ENCODE measurements around the gene GCNT3.

Gene GCNT3

DNA sequence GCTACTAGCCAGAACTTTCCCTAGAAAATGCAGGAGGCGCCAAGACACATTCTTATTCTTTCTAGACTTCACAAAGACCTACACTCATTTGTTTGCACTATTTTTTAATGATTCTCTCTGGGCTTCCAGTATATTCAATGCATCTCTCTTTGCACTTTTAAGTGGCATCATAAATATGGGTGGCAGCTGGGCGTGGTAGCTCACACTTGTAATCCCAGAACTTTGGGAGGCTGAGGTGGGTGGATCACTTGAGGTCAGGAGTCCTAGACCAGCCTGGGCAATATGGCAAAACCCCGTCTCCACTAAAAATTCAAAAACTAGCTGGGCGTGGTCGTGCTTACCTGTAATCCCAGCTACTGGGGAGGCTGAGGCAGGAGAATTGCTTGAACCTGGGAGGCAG, 5.6 kb upstream of the GCNT3 start:
- Histone ChIP-seq H3K4me1 (ENCODE audit: low read depth, poor library complexity, severe bottlenecking) (no peaks in the 10 kb centered on the region), H3K27ac (no peak overlapping the region), H3K9ac (no peak overlapping the region), H2AFZ (ENCODE audit: low read depth) (no peak overlapping the region), H3K79me2 (ENCODE audit: insufficient read depth, low read depth) (no peaks in the 10 kb centered on the region), H3K4me3 (IDR thresholded peaks at IDR 0.05; ENCODE audit: insufficient read depth, low read depth, low read length) (no peak overlapping the region), H3K36me3 (ENCODE audit: insufficient read depth) (no peaks in the 10 kb centered on the region), H4K20me1 (ENCODE audit: insufficient read depth) (no peaks in the 10 kb centered on the region), H3K27me3 (ENCODE audit: insufficient read depth, low read depth) (no peaks in the 10 kb centered on the region), H3K4me2 (no peak overlapping the region)
- TF ChIP-seq, protein P1, sequence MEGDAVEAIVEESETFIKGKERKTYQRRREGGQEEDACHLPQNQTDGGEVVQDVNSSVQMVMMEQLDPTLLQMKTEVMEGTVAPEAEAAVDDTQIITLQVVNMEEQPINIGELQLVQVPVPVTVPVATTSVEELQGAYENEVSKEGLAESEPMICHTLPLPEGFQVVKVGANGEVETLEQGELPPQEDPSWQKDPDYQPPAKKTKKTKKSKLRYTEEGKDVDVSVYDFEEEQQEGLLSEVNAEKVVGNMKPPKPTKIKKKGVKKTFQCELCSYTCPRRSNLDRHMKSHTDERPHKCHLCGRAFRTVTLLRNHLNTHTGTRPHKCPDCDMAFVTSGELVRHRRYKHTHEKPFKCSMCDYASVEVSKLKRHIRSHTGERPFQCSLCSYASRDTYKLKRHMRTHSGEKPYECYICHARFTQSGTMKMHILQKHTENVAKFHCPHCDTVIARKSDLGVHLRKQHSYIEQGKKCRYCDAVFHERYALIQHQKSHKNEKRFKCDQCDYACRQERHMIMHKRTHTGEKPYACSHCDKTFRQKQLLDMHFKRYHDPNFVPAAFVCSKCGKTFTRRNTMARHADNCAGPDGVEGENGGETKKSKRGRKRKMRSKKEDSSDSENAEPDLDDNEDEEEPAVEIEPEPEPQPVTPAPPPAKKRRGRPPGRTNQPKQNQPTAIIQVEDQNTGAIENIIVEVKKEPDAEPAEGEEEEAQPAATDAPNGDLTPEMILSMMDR (conservative IDR thresholded peaks at IDR 0.05; ENCODE audit: low read depth, low read length) = no peak

DNA sequence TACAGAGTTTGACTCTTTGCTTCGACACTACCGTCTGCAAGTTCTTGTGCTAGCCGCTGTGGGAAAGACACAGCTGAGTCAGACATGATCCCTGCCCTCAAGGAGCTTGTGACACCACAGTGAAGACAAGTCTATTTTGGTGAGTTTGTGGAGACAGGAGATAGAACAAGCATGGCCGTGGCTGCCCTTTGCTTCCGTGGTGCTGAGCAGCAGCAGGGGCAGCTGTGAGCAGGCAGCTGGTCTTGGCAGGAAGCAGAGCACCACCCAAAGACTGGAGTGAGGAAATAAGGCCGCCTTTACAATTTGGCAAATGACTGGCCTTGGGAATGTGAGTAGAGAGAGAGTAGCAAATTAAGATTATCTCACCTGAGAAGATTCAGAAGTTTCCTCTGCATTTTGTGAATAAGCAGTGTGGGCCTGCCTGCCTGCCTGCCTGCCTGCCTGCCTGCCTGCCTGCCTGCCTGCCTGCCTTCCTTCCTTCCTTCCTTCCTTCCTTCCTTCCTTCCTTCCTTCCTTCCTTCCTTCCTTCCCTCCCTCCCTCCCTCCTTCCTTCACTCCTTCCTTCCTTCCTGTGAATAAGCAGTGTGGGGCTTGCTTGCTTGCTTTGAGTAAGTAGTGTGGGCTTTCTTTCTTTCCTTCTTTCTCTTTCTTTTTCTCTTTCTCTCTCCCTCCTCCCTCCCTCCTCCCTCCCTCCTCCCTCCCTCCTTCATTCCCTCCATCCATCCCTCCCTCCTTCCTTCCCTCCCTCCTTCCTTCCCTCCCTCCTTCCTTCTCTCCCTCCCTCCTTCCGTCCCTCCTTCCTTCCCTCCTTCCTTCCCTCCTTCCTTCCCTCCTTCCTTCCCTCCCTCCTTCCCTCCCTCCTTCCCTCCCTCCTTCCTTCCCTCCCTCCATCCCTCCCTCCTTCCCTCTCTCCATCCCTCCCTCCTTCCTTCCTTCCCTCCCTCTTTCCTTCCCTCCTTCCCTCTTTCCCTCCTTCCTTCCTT, 1.6 kb upstream of the GCNT3 start:
- H3K4me1 ChIP-seq (ENCODE audit: low read depth, poor library complexity, severe bottlenecking) = no peaks in the 10 kb centered on the region
- H3K27me3 ChIP-seq (ENCODE audit: insufficient read depth, low read depth) = no peaks in the 10 kb centered on the region
- H3K9ac ChIP-seq = no peak overlapping the region
- H2AFZ ChIP-seq (ENCODE audit: low read depth) = no peak overlapping the region
- H3K4me2 ChIP-seq = no peak overlapping the region
- H3K27ac ChIP-seq = no peak overlapping the region
- no peaks in the 10 kb centered on the region for H4K20me1 ChIP-seq (ENCODE audit: insufficient read depth)
- TF ChIP-seq, protein P1 (conservative IDR thresholded peaks at IDR 0.05; ENCODE audit: low read depth, low read length) = no peak
- H3K36me3 ChIP-seq (ENCODE audit: insufficient read depth) = no peaks in the 10 kb centered on the region
- no peak overlapping the region for H3K4me3 ChIP-seq (IDR thresholded peaks at IDR 0.05; ENCODE audit: insufficient read depth, low read depth, low read length)
- no peaks in the 10 kb centered on the region for H3K79me2 ChIP-seq (ENCODE audit: insufficient read depth, low read depth)

DNA sequence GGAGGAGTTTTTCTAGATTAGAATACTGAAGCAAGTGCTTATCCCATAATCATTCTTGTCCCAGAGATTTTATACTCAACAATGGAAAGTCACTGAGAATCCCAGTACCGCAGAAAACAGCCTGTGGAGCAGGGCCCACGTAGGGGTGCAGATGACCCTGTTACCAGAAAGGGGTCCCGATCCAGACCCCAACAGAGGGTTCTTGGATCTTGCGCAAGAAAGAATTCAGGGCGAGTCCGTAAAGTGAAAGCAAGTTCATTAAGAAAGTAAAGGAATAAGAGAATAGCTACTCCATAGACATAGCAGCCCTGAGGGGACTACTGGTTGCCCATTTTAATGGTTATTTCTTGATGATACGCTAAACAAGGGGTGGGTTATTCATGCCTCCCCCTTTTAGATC, 2.6 kb downstream of the GCNT3 start:
- Histone ChIP-seq H3K79me2 (ENCODE audit: insufficient read depth, low read depth) (no peaks in the 10 kb centered on the region), H3K4me1 (ENCODE audit: low read depth, poor library complexity, severe bottlenecking) (no peaks in the 10 kb centered on the region), H3K9ac (no peak overlapping the region), H2AFZ (ENCODE audit: low read depth) (no peak overlapping the region), H3K36me3 (ENCODE audit: insufficient read depth) (no peaks in the 10 kb centered on the region), H3K4me3 (IDR thresholded peaks at IDR 0.05; ENCODE audit: insufficient read depth, low read depth, low read length) (no peak overlapping the region), H3K27me3 (ENCODE audit: insufficient read depth, low read depth) (no peaks in the 10 kb centered on the region), H3K4me2 (no peak overlapping the region), H4K20me1 (ENCODE audit: insufficient read depth) (no peaks in the 10 kb centered on the region), H3K27ac (no peak overlapping the region)
- TF ChIP-seq, protein P1 (conservative IDR thresholded peaks at IDR 0.05; ENCODE audit: low read depth, low read length) = no peak

DNA sequence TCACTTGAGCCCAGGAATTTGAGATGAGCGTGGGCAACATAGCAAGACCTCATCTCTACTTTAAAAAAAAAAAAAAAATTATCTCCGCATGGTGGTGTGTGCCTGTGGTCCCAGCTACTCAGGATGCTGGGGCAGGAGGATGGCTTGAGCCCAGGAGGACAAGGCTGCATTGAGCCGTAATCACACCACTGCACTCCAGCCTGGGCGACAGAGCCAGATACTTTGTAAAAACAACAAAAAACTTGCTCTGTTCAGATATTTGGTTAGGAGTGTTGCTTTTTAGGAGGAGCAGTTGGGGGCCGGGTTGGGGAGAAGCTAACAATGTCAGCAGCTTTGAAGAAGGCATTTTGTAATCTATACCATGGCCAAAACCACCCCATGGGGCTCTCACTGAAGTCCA, 4.1 kb downstream of the GCNT3 start:
- no peak overlapping the region for H3K4me2 ChIP-seq
- no peaks in the 10 kb centered on the region for H3K36me3 ChIP-seq (ENCODE audit: insufficient read depth)
- no peak overlapping the region for H3K9ac ChIP-seq
- no peaks in the 10 kb centered on the region for H3K4me1 ChIP-seq (ENCODE audit: low read depth, poor library complexity, severe bottlenecking)
- no peaks in the 10 kb centered on the region for H3K79me2 ChIP-seq (ENCODE audit: insufficient read depth, low read depth)
- no peak overlapping the region for H3K4me3 ChIP-seq (IDR thresholded peaks at IDR 0.05; ENCODE audit: insufficient read depth, low read depth, low read length)
- no peak overlapping the region for H3K27ac ChIP-seq
- H3K27me3 ChIP-seq (ENCODE audit: insufficient read depth, low read depth) = no peaks in the 10 kb centered on the region
- TF ChIP-seq, protein P1 (conservative IDR thresholded peaks at IDR 0.05; ENCODE audit: low read depth, low read length) = no peak
- no peaks in the 10 kb centered on the region for H4K20me1 ChIP-seq (ENCODE audit: insufficient read depth)
- H2AFZ ChIP-seq (ENCODE audit: low read depth) = no peak overlapping the region
